GM21737 (cell line): ENCODE measurements around the gene EIF2A.
"Not testable (repeated sequence)": the region's sequence is repeated elsewhere in the genome, so short reads cannot be mapped to it uniquely, and the experiment has no call there.

Source experiments
- ATAC-seq: cut with Tn5 transposase; IDR thresholded peaks from one replicate; pipeline ENCODE4 v1.9.1; 2021; ENCODE audit warnings: mild to moderate bottlenecking, moderate library complexity; ENCODE audit not compliant: unreplicated experiment

EIF2A gene

GRCh38 chr3:150546226-150547044 is at the start of gene EIF2A, which contains the start of gene SERP1:
Gene EIF2A (plus strand): TSS chr3:150546787. CDS start chr3:150546803, 16 bp downstream.
Gene SERP1 (minus strand): TSS chr3:150546496. CDS start chr3:150546135, 361 bp downstream.
- peak; percentile 91 for ATAC-seq

GRCh38 chr3:150497956-150498355 is 48.6 kb upstream of the EIF2A start:
- ATAC-seq = no peak

- ATAC-seq = not testable (repeated sequence)
These were observed 45.6 kb upstream of the EIF2A start for GRCh38 chr3:150500960-150501359.

GRCh38 chr3:150503402-150504099 is 43.0 kb upstream of the EIF2A start:
- ATAC-seq = no peak

GRCh38 chr3:150504483-150504882 is 42.1 kb upstream of the EIF2A start:
- no peak for ATAC-seq

GRCh38 chr3:150508401-150508800 is 38.2 kb upstream of the EIF2A start:
- no peak for ATAC-seq

GRCh38 chr3:150509780-150510179 is 36.8 kb upstream of the EIF2A start:
- no peak for ATAC-seq

- ATAC-seq = no peak
These were observed 35.3 kb upstream of the EIF2A start for GRCh38 chr3:150511122-150511821.

- no peak for ATAC-seq
These were observed 31.4 kb upstream of the EIF2A start for GRCh38 chr3:150515210-150515609.

- no peak for ATAC-seq
These were observed 27.6 kb upstream of the EIF2A start for GRCh38 chr3:150519026-150519425.

- no peak for ATAC-seq
These were observed 26.2 kb upstream of the EIF2A start for GRCh38 chr3:150520408-150520807.

GRCh38 chr3:150521463-150521862 is 25.1 kb upstream of the EIF2A start:
- ATAC-seq = no peak

- no peak for ATAC-seq
These were observed 23.0 kb upstream of the EIF2A start for GRCh38 chr3:150523538-150523937.

- ATAC-seq = no peak
These were observed 18.9 kb upstream of the EIF2A start for GRCh38 chr3:150527464-150528255.

- no peak for ATAC-seq
These were observed 18.2 kb upstream of the EIF2A start for GRCh38 chr3:150528354-150528797.

GRCh38 chr3:150531775-150532174 is 14.8 kb upstream of the EIF2A start:
- ATAC-seq = no peak

GRCh38 chr3:150535204-150535603 is 11.4 kb upstream of the EIF2A start:
- no peak for ATAC-seq

- no peak for ATAC-seq
These were observed 8.0 kb upstream of the EIF2A start for GRCh38 chr3:150538324-150539208.

GRCh38 chr3:150540297-150540696 is 6.3 kb upstream of the EIF2A start:
- ATAC-seq = no peak

GRCh38 chr3:150540991-150541390 is 5.6 kb upstream of the EIF2A start:
- no peak for ATAC-seq
